HG03469 (cell line): Measurements from ENCODE around the gene RBBP8.

Experiments
- ATAC-seq: cut with Tn5 transposase; IDR thresholded peaks from one replicate; pipeline ENCODE4 v1.9.1; 2021; ENCODE audit warnings: mild to moderate bottlenecking, moderate library complexity, moderate number of reproducible peaks; ENCODE audit not compliant: unreplicated experiment

Gene RBBP8

DNA sequence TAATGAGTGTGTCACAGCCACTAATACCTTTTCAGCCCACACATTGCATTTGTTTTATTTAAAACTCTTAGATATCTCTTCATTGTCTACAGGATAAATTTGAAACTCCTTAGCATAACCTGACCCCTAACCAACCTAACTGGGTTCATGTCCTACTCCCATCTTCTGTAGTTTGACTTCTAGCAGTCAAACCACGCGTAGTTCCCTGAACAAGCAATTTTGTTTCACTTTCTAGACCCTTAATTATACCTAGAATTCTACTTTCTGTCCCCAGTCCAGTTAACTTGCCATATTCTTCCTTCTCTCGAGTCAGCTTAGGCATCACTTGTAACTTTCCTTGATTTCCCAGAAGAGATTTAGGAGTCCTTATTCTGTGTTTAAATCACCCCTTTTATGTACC, 55.1 kb downstream of the RBBP8 start:
- no peak for ATAC-seq

DNA sequence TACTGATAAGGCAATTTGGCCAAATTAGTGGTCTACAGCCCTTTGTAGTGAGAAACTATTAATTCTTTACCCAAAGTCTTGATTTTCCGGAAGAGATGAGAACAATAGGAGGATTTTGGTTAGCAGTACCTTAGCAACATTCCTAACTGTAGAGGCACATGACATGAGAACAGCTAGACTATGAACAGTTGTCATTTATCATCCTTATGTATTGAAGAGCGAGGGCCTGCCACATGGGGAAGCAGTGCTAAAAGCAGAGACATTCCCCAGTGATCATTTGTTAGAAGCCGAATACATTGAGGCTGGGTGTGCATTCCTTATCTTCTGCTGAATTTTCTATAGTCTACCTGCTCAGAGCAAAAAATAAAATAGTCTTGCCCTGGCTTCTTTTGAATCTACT, 65.2 kb downstream of the RBBP8 start:
- ATAC-seq, result no peak

DNA sequence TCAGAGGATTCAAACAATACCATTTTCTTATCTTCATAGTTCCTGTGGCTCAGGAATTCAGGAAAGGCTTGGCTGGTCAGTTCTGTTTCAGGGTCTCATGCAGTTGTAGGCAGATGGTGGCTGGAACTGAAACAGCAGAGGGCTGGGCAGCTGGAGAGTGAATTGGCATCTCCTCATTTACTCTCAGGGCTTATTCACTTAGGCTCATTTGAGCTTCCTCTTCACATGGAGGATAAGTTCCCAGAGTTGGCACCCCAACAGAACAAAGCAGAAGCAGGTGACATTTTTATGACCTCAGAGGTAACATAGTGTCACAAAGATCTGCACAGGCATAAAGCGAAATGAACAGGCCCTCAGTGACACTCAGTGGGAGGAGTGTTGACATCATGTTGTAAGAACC, 66.1 kb downstream of the RBBP8 start:
- no peak for ATAC-seq

DNA sequence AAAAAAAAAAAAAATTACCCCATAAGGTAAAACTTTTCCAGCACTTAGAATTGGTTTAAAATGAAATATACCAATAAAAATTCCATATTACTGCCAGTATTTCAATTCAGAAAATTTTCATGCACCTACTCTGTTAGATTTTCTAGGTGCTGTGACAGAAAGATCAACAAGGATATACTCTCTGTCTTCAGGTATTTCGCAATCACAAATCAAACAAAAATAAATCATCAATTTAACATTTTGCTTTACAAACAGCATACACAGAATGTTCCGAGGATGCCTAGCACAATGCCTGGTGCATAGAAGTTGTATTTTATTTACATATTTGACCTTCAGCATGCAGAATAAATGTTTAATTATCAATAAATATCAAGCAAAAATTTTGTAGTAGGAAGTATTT, 66.5 kb downstream of the RBBP8 start:
- no peak for ATAC-seq

GRCh38 chr18:23003289-23003688, 70.2 kb downstream of the RBBP8 start:
- ATAC-seq, result no peak

DNA sequence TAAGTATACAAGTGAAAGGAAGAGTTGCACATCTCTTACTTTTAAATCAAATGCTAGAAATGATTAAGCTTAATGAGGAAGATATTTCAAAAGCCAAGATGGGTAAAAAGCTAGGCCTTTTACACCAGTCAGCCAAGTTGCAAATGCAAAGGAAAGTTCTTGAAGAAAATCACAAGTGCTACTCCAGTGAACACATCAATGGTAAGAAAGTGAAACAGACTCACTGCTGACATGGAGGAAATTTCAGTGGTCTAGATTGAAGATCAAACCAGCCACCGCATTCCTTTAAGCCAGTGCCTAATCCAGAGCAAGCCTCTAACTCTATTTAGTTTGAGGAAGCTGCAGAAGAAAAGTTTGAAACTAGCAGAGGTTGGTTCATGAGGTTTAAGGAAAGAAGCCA, 79.1 kb downstream of the RBBP8 start:
- no peak for ATAC-seq

- no peak for ATAC-seq
Observed at GRCh38 chr18:23020555-23021294, 87.6 kb downstream of the RBBP8 start.

GRCh38 chr18:23021623-23022022, 88.5 kb downstream of the RBBP8 start:
- ATAC-seq, result no peak

DNA sequence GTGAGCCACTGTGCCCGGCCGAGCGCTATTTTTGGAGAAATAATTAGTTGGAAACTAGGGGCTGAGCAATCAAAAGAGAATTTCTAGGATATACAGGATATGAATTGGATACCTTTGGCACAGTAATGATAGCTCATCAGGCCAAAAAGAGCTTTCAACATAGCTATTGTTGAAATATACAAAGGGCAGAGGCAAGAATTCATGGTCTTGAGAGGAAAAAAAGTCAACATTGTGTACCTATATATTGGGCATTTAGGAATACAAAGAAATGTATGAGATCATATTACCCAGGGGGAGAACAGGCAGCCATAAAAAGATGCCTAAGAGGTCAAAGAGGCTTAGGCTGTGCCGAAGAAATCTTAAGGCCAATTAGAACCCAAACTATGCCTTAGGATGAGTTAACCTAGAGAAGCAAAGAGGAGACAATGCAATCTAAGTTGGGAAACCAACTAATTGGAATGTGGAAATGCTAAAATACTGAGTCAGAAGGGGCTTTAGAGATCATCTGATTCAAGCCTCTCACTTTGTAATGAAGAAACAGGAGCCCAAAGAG, 99.0 kb downstream of the RBBP8 start:
- no peak for ATAC-seq

GRCh38 chr18:23033056-23033455, 99.9 kb downstream of the RBBP8 start:
- ATAC-seq, result no peak

GRCh38 chr18:23036660-23037201, 103.6 kb downstream of the RBBP8 start:
- ATAC-seq, result no peak

- no peak for ATAC-seq
Observed at GRCh38 chr18:23037646-23038045, 104.5 kb downstream of the RBBP8 start.

- no peak for ATAC-seq
Observed at GRCh38 chr18:23038712-23039111, 105.6 kb downstream of the RBBP8 start.

- no peak for ATAC-seq
Observed at GRCh38 chr18:23042133-23042532, 109.0 kb downstream of the RBBP8 start.

DNA sequence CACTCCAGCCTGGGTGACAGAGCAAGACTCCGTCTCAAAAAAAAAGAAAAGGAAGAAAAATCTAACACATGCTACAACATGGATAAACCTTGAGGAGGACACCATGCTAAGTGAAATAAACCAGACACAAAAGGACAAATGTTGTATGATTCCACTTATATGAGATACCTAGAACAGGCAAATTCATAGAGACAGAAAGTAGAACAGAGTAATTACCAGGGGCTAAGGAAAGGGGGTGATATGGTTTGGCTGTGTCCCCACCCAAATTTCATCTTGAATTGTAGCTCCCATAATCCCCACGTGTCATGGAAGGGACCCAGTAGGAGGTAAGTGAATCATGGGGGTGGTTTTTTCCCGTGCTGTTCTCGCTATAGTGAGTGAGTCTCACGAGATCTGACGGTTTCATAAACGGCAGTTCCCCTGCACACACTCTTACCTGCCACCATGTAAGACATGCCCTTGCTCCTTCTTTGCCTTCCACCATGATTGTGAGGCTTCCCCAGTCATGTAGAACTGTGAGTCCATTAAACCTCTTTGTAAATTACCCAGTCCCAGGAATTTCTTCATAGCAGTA, 110.8 kb downstream of the RBBP8 start:
- ATAC-seq, result no peak

DNA sequence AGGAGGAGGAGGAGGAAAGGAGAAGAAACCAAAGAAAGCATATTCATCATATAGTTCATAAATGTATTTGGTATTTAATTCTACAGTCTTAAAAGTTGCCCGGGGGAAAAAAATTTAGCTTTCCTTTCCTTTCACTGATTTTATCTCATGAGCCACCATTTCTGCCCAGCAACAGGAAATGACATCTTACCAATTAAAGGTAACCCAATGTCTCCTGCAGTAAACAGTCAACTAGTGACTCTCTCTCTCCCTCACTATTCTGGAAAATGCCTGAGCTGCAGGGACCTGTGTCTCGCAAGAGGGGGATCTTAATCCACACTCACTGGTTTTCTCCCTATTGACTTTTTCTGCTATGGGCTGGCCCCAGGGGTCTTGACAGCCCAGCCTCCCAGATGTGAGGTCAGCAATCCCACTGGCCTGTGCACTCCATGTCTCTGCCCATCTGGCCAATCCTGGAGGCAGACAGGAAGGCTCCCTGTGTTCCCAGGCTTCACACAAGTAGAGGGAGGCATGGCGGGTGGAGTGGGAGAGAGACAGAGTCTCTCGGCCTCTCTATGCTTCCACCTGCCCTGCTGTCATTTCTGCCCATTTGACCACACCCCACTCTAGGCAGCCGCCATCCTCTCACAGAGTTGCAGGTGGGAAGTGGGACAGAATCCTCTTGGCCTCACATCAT, 116.7 kb downstream of the RBBP8 start:
- no peak for ATAC-seq

GRCh38 chr18:23053776-23054457, 120.8 kb downstream of the RBBP8 start:
- ATAC-seq, result no peak

- ATAC-seq, result no peak
Observed at GRCh38 chr18:23054553-23054952, 121.4 kb downstream of the RBBP8 start.

DNA sequence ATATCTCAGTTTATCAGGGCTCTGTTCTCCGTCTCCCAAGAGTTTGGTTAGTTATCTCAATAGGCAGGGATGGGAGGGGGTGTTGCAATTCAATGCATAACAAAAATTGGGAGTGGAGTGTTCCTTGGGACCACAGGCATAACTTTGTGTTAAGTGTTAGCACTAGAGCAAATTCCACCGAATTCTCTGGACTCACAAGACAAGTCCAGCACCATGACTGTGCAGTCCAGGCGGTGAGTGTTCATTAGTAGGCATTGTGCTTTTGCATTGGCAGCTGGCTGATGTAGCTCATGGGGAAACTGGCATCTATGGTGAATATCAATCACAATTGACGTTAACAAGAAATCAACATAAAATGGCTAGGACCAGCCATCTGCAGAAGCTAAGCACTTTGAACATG, 123.2 kb downstream of the RBBP8 start:
- ATAC-seq, result no peak

DNA sequence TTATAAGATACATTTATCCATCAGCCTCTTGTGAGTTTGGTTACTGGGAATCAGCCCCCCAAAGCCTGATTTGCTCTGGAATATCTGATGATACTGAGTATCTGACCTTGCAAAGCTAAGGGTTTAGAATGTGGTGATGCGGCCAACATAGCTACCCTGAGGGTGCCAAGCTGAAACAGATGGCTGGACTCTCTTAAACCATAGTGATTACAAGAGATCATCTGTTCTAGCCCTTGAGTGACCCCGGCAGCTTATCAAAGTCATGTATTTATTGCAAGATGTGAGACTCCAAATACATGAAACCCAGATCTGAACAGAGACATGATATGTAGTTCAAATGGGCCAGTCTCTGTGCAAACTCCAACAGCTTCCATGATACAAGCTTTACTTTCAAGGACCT, 124.0 kb downstream of the RBBP8 start:
- ATAC-seq, result no peak

- ATAC-seq, result no peak
Observed at GRCh38 chr18:23058746-23059415, 125.8 kb downstream of the RBBP8 start.
